Neural progenitor cell (in vitro differentiated cells): ENCODE data around the gene PRRG4.

Experiments
- EZH2 ChIP-seq: fragments of 200-600 bp; sonication (generic); IDR thresholded peaks from 2 replicates; pipeline ENCODE4 v1.6.1; 2017; ENCODE audit warnings: antibody characterized with exemption, mild to moderate bottlenecking, moderate library complexity
- TF ChIP-seq, protein P1 (sequence below): fragments of 200-600 bp; sonication (generic); IDR thresholded peaks from 2 replicates; pipeline ENCODE4 v1.5.1; 2017; ENCODE audit warnings: antibody characterized with exemption, mild to moderate bottlenecking

DNA sequence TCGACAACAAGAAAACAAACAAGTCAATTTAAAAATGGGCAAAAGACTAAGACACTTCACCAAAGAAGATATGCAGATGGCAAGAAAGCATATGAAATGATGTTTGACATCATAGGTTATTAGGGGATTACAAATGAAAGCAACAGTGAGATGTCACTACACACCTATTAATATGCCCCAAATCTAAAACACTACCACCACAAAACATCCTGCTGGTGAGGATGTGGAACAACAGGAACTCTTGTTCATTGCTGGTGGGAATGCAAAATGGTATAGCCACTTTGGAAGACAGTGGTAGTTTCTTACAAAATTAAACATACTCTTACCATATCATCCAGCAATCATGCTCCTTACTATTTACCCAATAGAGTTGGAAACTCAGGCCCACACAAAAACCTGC lies 29.0 kb downstream of the PRRG4 start:
- TF ChIP-seq, protein P1, sequence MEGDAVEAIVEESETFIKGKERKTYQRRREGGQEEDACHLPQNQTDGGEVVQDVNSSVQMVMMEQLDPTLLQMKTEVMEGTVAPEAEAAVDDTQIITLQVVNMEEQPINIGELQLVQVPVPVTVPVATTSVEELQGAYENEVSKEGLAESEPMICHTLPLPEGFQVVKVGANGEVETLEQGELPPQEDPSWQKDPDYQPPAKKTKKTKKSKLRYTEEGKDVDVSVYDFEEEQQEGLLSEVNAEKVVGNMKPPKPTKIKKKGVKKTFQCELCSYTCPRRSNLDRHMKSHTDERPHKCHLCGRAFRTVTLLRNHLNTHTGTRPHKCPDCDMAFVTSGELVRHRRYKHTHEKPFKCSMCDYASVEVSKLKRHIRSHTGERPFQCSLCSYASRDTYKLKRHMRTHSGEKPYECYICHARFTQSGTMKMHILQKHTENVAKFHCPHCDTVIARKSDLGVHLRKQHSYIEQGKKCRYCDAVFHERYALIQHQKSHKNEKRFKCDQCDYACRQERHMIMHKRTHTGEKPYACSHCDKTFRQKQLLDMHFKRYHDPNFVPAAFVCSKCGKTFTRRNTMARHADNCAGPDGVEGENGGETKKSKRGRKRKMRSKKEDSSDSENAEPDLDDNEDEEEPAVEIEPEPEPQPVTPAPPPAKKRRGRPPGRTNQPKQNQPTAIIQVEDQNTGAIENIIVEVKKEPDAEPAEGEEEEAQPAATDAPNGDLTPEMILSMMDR, result peak; percentile 27
- TF ChIP-seq EZH2, result no peak
